Lower lobe of right lung (tissue), 2 donors: ENCODE data around the gene TLCD1. TPM values are rescaled to one million over a fixed set of nuclear protein-coding genes. Genes with fewer than 3 reads are reported as not detected.

ENCODE experiments used
- ATAC-seq, 2 donors: fragments of 200-7000 bp; cut with Tn5 transposase; one replicate each; pipeline ENCODE4 v1.9.1; 2020 to 2022; ENCODE audit warnings: mild to moderate bottlenecking in 2 of 2, moderate library complexity in 2 of 2
- DNase-seq: peaks from one replicate; pipeline ENCODE4 v3.0.0-alpha.2; 2020
- H3K27ac ChIP-seq: fragments of 200-600 bp; one replicate; pipeline ENCODE4 v1.8.0; 2022
- H3K27me3 ChIP-seq: fragments of 200-600 bp; one replicate; pipeline ENCODE4 v1.8.0; 2022; ENCODE audit warnings: low read depth
- H3K36me3 ChIP-seq: fragments of 200-600 bp; one replicate; pipeline ENCODE4 v1.8.0; 2022; ENCODE audit warnings: mild to moderate bottlenecking
- H3K4me1 ChIP-seq: fragments of 200-600 bp; one replicate; pipeline ENCODE4 v1.8.0; 2022
- H3K4me3 ChIP-seq: fragments of 200-600 bp; one replicate; pipeline ENCODE4 v1.8.0; 2022; ENCODE audit warnings: mild to moderate bottlenecking
- H3K9me3 ChIP-seq: fragments of 200-600 bp; one replicate; pipeline ENCODE4 v1.8.0; 2022
- CTCF ChIP-seq: fragments of 200-600 bp; IDR thresholded peaks from one replicate; pipeline ENCODE4 v1.8.0; 2022; ENCODE audit warnings: antibody characterized with exemption, mild to moderate bottlenecking
- intact Hi-C: fragments of 100-400 bp; cut with DNase I; formaldehyde crosslinking; loops from one replicate; pipeline ENCODE4 v1.11.0; 2022
- total RNA-seq: library from RNA; stranded (reverse); fragmentation: NEBNext Ultra II Directional; extraction: Animal tissue kit (Norgen Biotek cat#: 25700); gene quantifications from one replicate; pipeline ENCODE4 v1.2.1, GENCODE V29; 2021
- donor health status: DM: no; HTN: yes; CAD: no; lungs with severe emphysema.

The TLCD1 gene
- total RNA-seq, 1 donor from 2014 or later = 19.8 TPM

- no peaks in the 10 kb centered on the region for H3K27me3 ChIP-seq
- intact Hi-C loops = no loop called here
- TF ChIP-seq CTCF = no peak
- H3K27ac ChIP-seq = no peak overlapping the region
- no peak for DNase-seq
- no peak for ATAC-seq
- H3K4me1 ChIP-seq = no peaks in the 10 kb centered on the region
- peaks cover 100% of the 10 kb centered on the region for H3K36me3 ChIP-seq
- H3K9me3 ChIP-seq = no peaks in the 10 kb centered on the region
- H3K4me3 ChIP-seq = no peak overlapping the region
Observed at GRCh38 chr17:28682655-28683054, 43.4 kb downstream of the TLCD1 start.

GRCh38 chr17:28675980-28676379 lies 50.1 kb downstream of the TLCD1 start:
- DNase-seq (no peak), ATAC-seq (no peak)
- intact Hi-C loops = no loop called here
- Histone ChIP-seq H3K4me3 (no peak overlapping the region), H3K9me3 (no peaks in the 10 kb centered on the region), H3K4me1 (no peaks in the 10 kb centered on the region), H3K27ac (no peak overlapping the region), H3K27me3 (no peaks in the 10 kb centered on the region), H3K36me3 (peaks cover 100% of the 10 kb centered on the region)
- TF ChIP-seq CTCF = no peak

DNA sequence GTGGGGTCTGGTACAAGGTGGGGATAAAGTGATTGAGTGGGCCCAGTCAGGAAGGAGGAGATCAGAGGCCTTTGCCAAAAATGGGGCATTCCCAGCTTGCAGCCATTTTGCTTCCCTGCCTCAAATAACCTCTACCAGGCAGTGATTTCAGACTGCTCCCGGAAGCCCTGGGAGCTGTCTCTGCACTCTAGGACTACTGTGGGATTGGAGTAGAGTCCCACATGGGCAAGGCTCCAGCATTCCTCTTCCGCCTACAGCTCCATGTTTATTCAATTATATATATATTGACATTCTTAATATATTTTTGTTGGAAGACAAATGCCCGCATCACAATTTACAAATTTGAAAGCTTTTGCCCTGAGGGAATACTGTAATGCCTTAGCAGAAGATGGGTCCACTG lies 50.5 kb downstream of the TLCD1 start:
- no peak for TF ChIP-seq CTCF
- Histone ChIP-seq H3K9me3 (no peaks in the 10 kb centered on the region), H3K36me3 (peaks cover 100% of the 10 kb centered on the region)

More for the DNA sequence above, 50.5 kb downstream of the TLCD1 start:
- no peak for ATAC-seq
- Histone ChIP-seq H3K27ac (no peak overlapping the region), H3K4me3 (no peak overlapping the region), H3K27me3 (no peaks in the 10 kb centered on the region), H3K4me1 (no peaks in the 10 kb centered on the region)
- intact Hi-C loops = no loop called here
- no peak for DNase-seq

Other genes starting within 250 kb of the TLCD1 start
- gene FOXN1, start 219.9 kb downstream of the TLCD1 start, total RNA-seq = 0.15 TPM
- 27.0 TPM for gene UNC119, start 173.6 kb downstream of the TLCD1 start, total RNA-seq
- gene PIGS, start 154.7 kb downstream of the TLCD1 start, total RNA-seq = 45.3 TPM
- 11.6 TPM for gene ALDOC, start 149.3 kb downstream of the TLCD1 start, total RNA-seq
- gene SPAG5, start 127.2 kb downstream of the TLCD1 start, total RNA-seq = 4.9 TPM
- gene RSKR, start 112.0 kb downstream of the TLCD1 start, total RNA-seq = 14.1 TPM
- 138 TPM for gene BLTP2, start 81.1 kb downstream of the TLCD1 start, total RNA-seq
- 48.8 TPM for gene SDF2, start 64.3 kb downstream of the TLCD1 start, total RNA-seq
- 60.3 TPM for gene SUPT6H, start 64.0 kb downstream of the TLCD1 start, total RNA-seq
- gene PROCA1, start 14.3 kb downstream of the TLCD1 start, total RNA-seq = 4.4 TPM
- 62.3 TPM for gene RAB34, start 8.4 kb downstream of the TLCD1 start, total RNA-seq
- gene RPL23A, start 6.2 kb downstream of the TLCD1 start, total RNA-seq = 1,156 TPM
- 11.3 TPM for gene NEK8, start 2.6 kb upstream of the TLCD1 start, total RNA-seq
- gene TRAF4, start 17.8 kb upstream of the TLCD1 start, total RNA-seq = 52.8 TPM
- 21.7 TPM for gene FAM222B, start 116.6 kb upstream of the TLCD1 start, total RNA-seq
- gene ERAL1, start 128.8 kb upstream of the TLCD1 start, total RNA-seq = 26.1 TPM
- gene FLOT2, start 171.5 kb upstream of the TLCD1 start, total RNA-seq = 170 TPM
- 10.6 TPM for gene DHRS13, start 176.8 kb upstream of the TLCD1 start, total RNA-seq
- 36.2 TPM for gene PHF12, start 225.3 kb upstream of the TLCD1 start, total RNA-seq